ENCODE measurements around the gene PLAAT2.

DNA sequence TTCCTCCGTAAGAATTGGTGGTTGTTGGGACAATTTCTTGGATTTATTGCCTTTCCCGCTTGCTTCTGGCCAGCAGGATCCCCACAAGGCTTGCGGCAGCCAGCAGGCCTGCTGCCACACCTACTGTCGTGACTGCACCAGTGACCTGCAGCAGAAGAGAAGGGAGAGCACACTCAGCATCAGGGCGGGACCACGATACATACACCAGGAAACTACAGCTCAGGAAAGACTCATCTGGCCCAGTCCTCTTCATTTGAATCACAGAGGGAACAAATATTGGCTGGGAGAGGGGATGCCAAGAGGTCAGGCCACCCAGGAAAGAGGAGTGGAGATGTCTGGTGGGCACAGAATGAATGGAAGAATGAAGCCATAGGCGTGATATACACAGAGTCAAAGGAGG, 10.3 kb downstream of the PLAAT2 start:
- TF ChIP-seq, protein P1, sequence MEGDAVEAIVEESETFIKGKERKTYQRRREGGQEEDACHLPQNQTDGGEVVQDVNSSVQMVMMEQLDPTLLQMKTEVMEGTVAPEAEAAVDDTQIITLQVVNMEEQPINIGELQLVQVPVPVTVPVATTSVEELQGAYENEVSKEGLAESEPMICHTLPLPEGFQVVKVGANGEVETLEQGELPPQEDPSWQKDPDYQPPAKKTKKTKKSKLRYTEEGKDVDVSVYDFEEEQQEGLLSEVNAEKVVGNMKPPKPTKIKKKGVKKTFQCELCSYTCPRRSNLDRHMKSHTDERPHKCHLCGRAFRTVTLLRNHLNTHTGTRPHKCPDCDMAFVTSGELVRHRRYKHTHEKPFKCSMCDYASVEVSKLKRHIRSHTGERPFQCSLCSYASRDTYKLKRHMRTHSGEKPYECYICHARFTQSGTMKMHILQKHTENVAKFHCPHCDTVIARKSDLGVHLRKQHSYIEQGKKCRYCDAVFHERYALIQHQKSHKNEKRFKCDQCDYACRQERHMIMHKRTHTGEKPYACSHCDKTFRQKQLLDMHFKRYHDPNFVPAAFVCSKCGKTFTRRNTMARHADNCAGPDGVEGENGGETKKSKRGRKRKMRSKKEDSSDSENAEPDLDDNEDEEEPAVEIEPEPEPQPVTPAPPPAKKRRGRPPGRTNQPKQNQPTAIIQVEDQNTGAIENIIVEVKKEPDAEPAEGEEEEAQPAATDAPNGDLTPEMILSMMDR (IDR thresholded peaks at IDR 0.05; ENCODE audit: borderline replicate concordance, extremely low read depth, low read length, poor library complexity, severe bottlenecking): no peak
- TF ChIP-seq EZH2 (IDR thresholded peaks at IDR 0.05; ENCODE audit: borderline replicate concordance, low read depth, low read length, severe bottlenecking): no peak

Measured in DND-41 (cell line).